K562 (cell line): Measurements from ENCODE around the gene HSF4.

Experiments used
- CBX1 ChIP-seq: sonication (generic); IDR thresholded peaks from 2 replicates; pipeline ENCODE4 v1.6.1; 2016; ENCODE audit warnings: antibody characterized with exemption, low read depth, mild to moderate bottlenecking
- NFATC3 ChIP-seq: fragments of 450-650 bp; IDR thresholded peaks from 2 replicates; pipeline ENCODE4 v1.6.1; 2017; ENCODE audit warnings: mild to moderate bottlenecking
- POLR2A ChIP-seq: fragments of 450-650 bp; conservative IDR thresholded peaks from 2 replicates; pipeline ENCODE4 v1.6.1; 2016

DNA sequence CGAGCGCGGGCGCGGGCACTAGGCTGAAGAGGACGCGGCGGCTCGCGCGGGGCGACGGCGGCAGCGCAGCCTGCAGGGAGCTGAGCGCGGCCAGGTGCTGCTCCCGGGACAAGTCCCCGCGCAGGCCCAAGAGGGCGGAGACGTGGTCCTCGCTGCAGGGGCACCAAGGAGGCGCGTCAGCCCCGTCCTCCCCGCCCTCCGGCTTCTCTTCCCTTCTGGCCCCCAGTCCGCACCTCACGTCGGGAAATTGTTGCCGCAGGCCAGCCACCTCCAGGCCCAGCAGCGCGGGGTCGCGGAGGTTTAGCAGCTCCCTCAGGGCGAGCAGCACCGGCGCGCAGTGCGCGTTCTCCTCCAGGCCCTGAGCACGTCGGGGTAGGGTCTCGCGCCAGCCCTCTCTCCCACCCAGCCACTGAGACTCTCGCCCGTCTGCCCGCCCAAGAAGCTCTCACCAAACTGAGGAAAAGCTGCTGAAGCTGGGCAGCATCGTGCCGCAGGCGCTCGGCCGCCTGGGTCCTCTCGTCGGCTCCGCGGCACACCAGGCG, 20.0 kb downstream of the HSF4 start:
- no peak for TF ChIP-seq NFATC3
- TF ChIP-seq POLR2A: no peak
- no peak for TF ChIP-seq CBX1
